HEK293 (cell line): ENCODE measurements around the gene PIAS2.

Source experiments
- CTCF ChIA-PET: fragments of 350-600 bp; formaldehyde crosslinking; extraction: SDS; loops from one replicate; lab custom pipeline; 2021; ENCODE audit warnings: antibody characterized with exemption; lab: Yijun Ruan, JAX
- POLR2A ChIA-PET: fragments of 300-600 bp; formaldehyde crosslinking; extraction: SDS; loops from one replicate; lab custom pipeline; 2020; ENCODE audit warnings: antibody characterized with exemption, inconsistent platforms; lab: Yijun Ruan, JAX
- H3K27ac ChIP-seq: fragments of 200-500 bp; sonication (Bioruptor generic); 2 replicates; pipeline ENCODE4 v1.5.1; 2014; ENCODE audit warnings: low read depth, low read length, control low read depth, inconsistent platforms; ENCODE audit errors: extremely low read depth
- H3K36me3 ChIP-seq, 2 experiments: fragments of 200-500 bp in 1 of 2; sonication (Bioruptor generic) in 1 of 2; 1 replicate in 1 of 2; 2 replicates in 1 of 2; pipeline ENCODE4 v1.5.1; 2014 to 2017; ENCODE audit warnings: inconsistent platforms in 2 of 2, low read length in 2 of 2; ENCODE audit not compliant: control insufficient read depth in 2 of 2, insufficient read depth in 1 of 2
- H3K4me1 ChIP-seq: fragments of 200-500 bp; sonication (Bioruptor generic); 2 replicates; pipeline ENCODE4 v1.5.1; 2014; ENCODE audit warnings: mild to moderate bottlenecking, low read length, inconsistent platforms; ENCODE audit not compliant: control insufficient read depth, insufficient read depth
- H3K4me3 ChIP-seq: 2 replicates; pipeline ENCODE4 v1.5.1; 2011; ENCODE audit warnings: low read depth, mild to moderate bottlenecking, control low read depth, low read length, moderate library complexity
- H3K9me3 ChIP-seq: fragments of 200-500 bp; sonication (Bioruptor generic); 2 replicates; pipeline ENCODE4 v1.5.1; 2014; ENCODE audit warnings: low read depth, low read length, inconsistent platforms; ENCODE audit not compliant: control insufficient read depth, insufficient read depth
- FEZF1 ChIP-seq: fragments of 450-650 bp; formaldehyde crosslinking; IDR thresholded peaks from 2 replicates; pipeline ENCODE4 v1.5.1; 2016; ENCODE audit warnings: missing biosample characterization, missing genetic modification characterization
- GLI2 ChIP-seq: fragments of 450-650 bp; formaldehyde crosslinking; IDR thresholded peaks from 2 replicates; pipeline ENCODE4; 2017; ENCODE audit warnings: missing biosample characterization, missing genetic modification characterization, low read depth, borderline replicate concordance
- GLI4 ChIP-seq: fragments of 450-650 bp; formaldehyde crosslinking; IDR thresholded peaks from 2 replicates; pipeline ENCODE4 v1.5.1; 2016; ENCODE audit warnings: missing biosample characterization, missing genetic modification characterization
- IKZF3 ChIP-seq: fragments of 450-650 bp; IDR thresholded peaks from 2 replicates; pipeline ENCODE4 v1.5.0; 2018; ENCODE audit warnings: missing biosample characterization, mild to moderate bottlenecking, missing genetic modification characterization, moderate library complexity
- KLF10 ChIP-seq: fragments of 450-650 bp; IDR thresholded peaks from 2 replicates; pipeline ENCODE4 v1.5.1; 2018; ENCODE audit warnings: missing biosample characterization, mild to moderate bottlenecking, missing genetic modification characterization
- WT1 ChIP-seq: fragments of 450-650 bp; formaldehyde crosslinking; IDR thresholded peaks from 2 replicates; pipeline ENCODE4 v1.5.1; 2016; ENCODE audit warnings: missing biosample characterization, missing genetic modification characterization
- ZBTB21 ChIP-seq: fragments of 450-650 bp; formaldehyde crosslinking; IDR thresholded peaks from 2 replicates; pipeline ENCODE4 v1.5.1; 2017; ENCODE audit warnings: missing biosample characterization, missing genetic modification characterization
- ZFP3 ChIP-seq: fragments of 450-650 bp; formaldehyde crosslinking; IDR thresholded peaks from 2 replicates; pipeline ENCODE4 v1.5.1; 2016; ENCODE audit warnings: low read depth, missing biosample characterization, missing genetic modification characterization
- ZIC2 ChIP-seq: fragments of 450-650 bp; formaldehyde crosslinking; IDR thresholded peaks from 2 replicates; pipeline ENCODE4 v1.5.1; 2016; ENCODE audit warnings: missing biosample characterization, missing genetic modification characterization
- ZNF140 ChIP-seq: fragments of 450-650 bp; formaldehyde crosslinking; IDR thresholded peaks from 2 replicates; pipeline ENCODE4 v1.5.1; 2016; ENCODE audit warnings: missing biosample characterization, missing genetic modification characterization
- ZNF18 ChIP-seq: fragments of 450-650 bp; formaldehyde crosslinking; IDR thresholded peaks from 2 replicates; pipeline ENCODE4 v1.5.1; 2016; ENCODE audit warnings: missing biosample characterization, missing genetic modification characterization
- ZNF280C ChIP-seq: fragments of 450-650 bp; formaldehyde crosslinking; IDR thresholded peaks from 2 replicates; pipeline ENCODE4 v1.5.1; 2016; ENCODE audit warnings: missing biosample characterization, missing genetic modification characterization
- ZNF324 ChIP-seq: fragments of 450-650 bp; formaldehyde crosslinking; IDR thresholded peaks from 2 replicates; pipeline ENCODE4 v1.5.1; 2016; ENCODE audit warnings: missing biosample characterization, missing genetic modification characterization
- ZNF37A ChIP-seq: fragments of 450-650 bp; IDR thresholded peaks from 2 replicates; pipeline ENCODE4 v1.5.1; 2018; ENCODE audit warnings: missing biosample characterization, missing genetic modification characterization
- ZNF521 ChIP-seq: fragments of 450-650 bp; formaldehyde crosslinking; IDR thresholded peaks from 2 replicates; pipeline ENCODE4 v1.5.1; 2017; ENCODE audit warnings: missing biosample characterization, mild to moderate bottlenecking, missing genetic modification characterization
- ZNF529 ChIP-seq: fragments of 450-650 bp; formaldehyde crosslinking; IDR thresholded peaks from 2 replicates; pipeline ENCODE4 v1.5.1; 2017; ENCODE audit warnings: missing genetic modification characterization, missing biosample characterization; ENCODE audit not compliant: insufficient replicate concordance
- ZNF623 ChIP-seq: fragments of 450-650 bp; formaldehyde crosslinking; IDR thresholded peaks from 2 replicates; pipeline ENCODE4 v1.5.1; 2016; ENCODE audit warnings: missing biosample characterization, missing genetic modification characterization
- ZNF654 ChIP-seq: fragments of 450-650 bp; formaldehyde crosslinking; IDR thresholded peaks from 2 replicates; pipeline ENCODE4 v1.5.1; 2016; ENCODE audit warnings: low read depth, missing biosample characterization, missing genetic modification characterization
- ZNF660 ChIP-seq: fragments of 450-650 bp; IDR thresholded peaks from 2 replicates; pipeline ENCODE4 v1.5.1; 2018; ENCODE audit warnings: missing biosample characterization, mild to moderate bottlenecking, missing genetic modification characterization
- ZNF791 ChIP-seq: fragments of 450-650 bp; formaldehyde crosslinking; IDR thresholded peaks from 2 replicates; pipeline ENCODE4 v1.5.1; 2016; ENCODE audit warnings: missing biosample characterization, missing genetic modification characterization
- ZSCAN5A ChIP-seq: fragments of 450-650 bp; formaldehyde crosslinking; IDR thresholded peaks from 2 replicates; pipeline ENCODE4 v1.5.1; 2016; ENCODE audit warnings: missing biosample characterization, missing genetic modification characterization
- TF ChIP-seq, protein P1 (sequence below): fragments of 450-650 bp; formaldehyde crosslinking; IDR thresholded peaks from 2 replicates; pipeline ENCODE4 v1.5.1; 2016; ENCODE audit warnings: missing biosample characterization, missing genetic modification characterization
- TF ChIP-seq, protein P2 (sequence below): fragments of 450-650 bp; formaldehyde crosslinking; IDR thresholded peaks from 2 replicates; pipeline ENCODE4 v1.5.1; 2017; ENCODE audit warnings: missing biosample characterization, missing genetic modification characterization
- TF ChIP-seq, protein P3 (sequence below): sonication (generic); formaldehyde crosslinking; IDR thresholded peaks from 2 replicates; pipeline ENCODE4 v1.8.1; 2022; ENCODE audit warnings: mild to moderate bottlenecking, moderate library complexity, missing genetic modification reagents

Gene PIAS2

GRCh38 chr18:46787674-46788073, 129.6 kb downstream of the PIAS2 start (continued):
- TF ChIP-seq, protein P1, sequence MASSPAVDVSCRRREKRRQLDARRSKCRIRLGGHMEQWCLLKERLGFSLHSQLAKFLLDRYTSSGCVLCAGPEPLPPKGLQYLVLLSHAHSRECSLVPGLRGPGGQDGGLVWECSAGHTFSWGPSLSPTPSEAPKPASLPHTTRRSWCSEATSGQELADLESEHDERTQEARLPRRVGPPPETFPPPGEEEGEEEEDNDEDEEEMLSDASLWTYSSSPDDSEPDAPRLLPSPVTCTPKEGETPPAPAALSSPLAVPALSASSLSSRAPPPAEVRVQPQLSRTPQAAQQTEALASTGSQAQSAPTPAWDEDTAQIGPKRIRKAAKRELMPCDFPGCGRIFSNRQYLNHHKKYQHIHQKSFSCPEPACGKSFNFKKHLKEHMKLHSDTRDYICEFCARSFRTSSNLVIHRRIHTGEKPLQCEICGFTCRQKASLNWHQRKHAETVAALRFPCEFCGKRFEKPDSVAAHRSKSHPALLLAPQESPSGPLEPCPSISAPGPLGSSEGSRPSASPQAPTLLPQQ (tag by site-specific recombination) = no peak
- TF ChIP-seq ZNF521 = no peak
- TF ChIP-seq GLI4 (tag by site-specific recombination) = no peak
- no peak for TF ChIP-seq ZNF623 (tag by site-specific recombination)
- TF ChIP-seq ZFP3 (tag by site-specific recombination) = no peak
- TF ChIP-seq, protein P2, sequence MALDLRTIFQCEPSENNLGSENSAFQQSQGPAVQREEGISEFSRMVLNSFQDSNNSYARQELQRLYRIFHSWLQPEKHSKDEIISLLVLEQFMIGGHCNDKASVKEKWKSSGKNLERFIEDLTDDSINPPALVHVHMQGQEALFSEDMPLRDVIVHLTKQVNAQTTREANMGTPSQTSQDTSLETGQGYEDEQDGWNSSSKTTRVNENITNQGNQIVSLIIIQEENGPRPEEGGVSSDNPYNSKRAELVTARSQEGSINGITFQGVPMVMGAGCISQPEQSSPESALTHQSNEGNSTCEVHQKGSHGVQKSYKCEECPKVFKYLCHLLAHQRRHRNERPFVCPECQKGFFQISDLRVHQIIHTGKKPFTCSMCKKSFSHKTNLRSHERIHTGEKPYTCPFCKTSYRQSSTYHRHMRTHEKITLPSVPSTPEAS = no peak
- TF ChIP-seq ZNF791 = no peak
- no peak for TF ChIP-seq ZNF654 (tag by site-specific recombination)
- no peak for TF ChIP-seq ZNF140 (tag by site-specific recombination)
- no peak for TF ChIP-seq ZNF529 (tag by site-specific recombination)

DNA sequence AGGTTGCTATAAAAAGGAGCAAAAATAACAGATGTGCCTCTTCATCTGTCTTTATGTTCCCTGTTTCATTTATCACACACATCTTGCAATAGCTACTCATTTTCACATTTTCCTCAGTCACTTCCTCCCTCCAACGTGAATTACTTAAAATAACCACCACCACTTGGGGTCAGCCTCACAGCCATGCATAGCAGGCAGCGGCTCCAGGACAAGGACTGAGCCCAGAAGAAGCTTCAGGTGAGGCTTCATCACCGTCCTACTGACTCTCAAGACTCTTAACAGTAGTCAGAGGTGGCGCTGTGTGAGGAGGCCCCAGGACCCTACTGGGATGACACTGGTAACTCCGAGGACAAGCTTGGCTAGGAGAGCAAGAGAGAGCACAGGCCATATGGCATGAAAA, 144.9 kb downstream of the PIAS2 start:
- ChIA-PET POLR2A (no interaction called here), CTCF (interaction anchor here (0.7 to 2.2 kb wide), 3 partner anchors 15 to 81 kb away, joined by 3 to 5 read pairs (median 3); no protein-coding TSS in a partner anchor)
- H3K36me3 ChIP-seq = no peaks in the 10 kb centered on the region
- H3K4me1 ChIP-seq = no peaks in the 10 kb centered on the region
- TF ChIP-seq IKZF3 (no peak), GLI2 (tag by site-specific recombination) (no peak), ZNF324 (tag by site-specific recombination) (no peak), ZIC2 (tag by site-specific recombination) (no peak), FEZF1 (tag by site-specific recombination) (no peak), ZNF660 (tag by site-specific recombination) (no peak), ZNF18 (tag by site-specific recombination) (no peak), ZNF280C (no peak), ZNF37A (tag by site-specific recombination) (no peak), ZNF623 (tag by site-specific recombination) (no peak), ZSCAN5A (no peak), WT1 (no peak), KLF10 (tag by site-specific recombination) (no peak), ZBTB21 (tag by site-specific recombination) (no peak)
- TF ChIP-seq, protein P1 (tag by site-specific recombination) = no peak
- TF ChIP-seq, protein P3, sequence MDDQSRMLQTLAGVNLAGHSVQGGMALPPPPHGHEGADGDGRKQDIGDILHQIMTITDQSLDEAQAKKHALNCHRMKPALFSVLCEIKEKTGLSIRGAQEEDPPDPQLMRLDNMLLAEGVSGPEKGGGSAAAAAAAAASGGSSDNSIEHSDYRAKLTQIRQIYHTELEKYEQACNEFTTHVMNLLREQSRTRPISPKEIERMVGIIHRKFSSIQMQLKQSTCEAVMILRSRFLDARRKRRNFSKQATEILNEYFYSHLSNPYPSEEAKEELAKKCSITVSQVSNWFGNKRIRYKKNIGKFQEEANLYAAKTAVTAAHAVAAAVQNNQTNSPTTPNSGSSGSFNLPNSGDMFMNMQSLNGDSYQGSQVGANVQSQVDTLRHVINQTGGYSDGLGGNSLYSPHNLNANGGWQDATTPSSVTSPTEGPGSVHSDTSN = no peak
- H3K4me3 ChIP-seq = no peak overlapping the region
- no peak overlapping the region for H3K27ac ChIP-seq
- H3K9me3 ChIP-seq = no peaks in the 10 kb centered on the region
